HG03565 (cell line): ENCODE measurements around the gene PLCB2.

ENCODE experiments used
- ATAC-seq: cut with Tn5 transposase; IDR thresholded peaks from one replicate; pipeline ENCODE4 v1.9.1; 2021; ENCODE audit warnings: mild to moderate bottlenecking, moderate library complexity; ENCODE audit not compliant: unreplicated experiment

The PLCB2 gene

GRCh38 chr15:40253167-40253790 lies 54.5 kb downstream of the PLCB2 start:
- ATAC-seq, result no peak

GRCh38 chr15:40252438-40253166 lies 55.1 kb downstream of the PLCB2 start:
- no peak for ATAC-seq

DNA sequence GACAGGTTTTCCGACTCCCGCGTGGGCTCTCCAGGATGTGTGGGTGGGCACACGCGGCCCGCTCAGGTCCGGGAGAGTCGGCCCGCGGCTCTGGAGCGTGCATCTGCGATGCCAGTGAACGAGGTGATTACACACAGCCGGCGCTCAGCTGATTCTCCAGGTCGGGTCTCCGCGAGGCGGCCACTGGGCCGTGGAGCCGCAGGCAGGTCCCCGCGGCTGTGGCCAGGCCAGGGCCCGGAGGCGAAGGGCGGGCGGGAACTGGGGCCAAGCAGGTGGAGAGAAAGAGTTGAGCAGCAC lies 55.6 kb downstream of the PLCB2 start:
- ATAC-seq, result no peak

GRCh38 chr15:40251486-40252140 lies 56.1 kb downstream of the PLCB2 start:
- ATAC-seq, result no peak

GRCh38 chr15:40250771-40251483 lies 56.8 kb downstream of the PLCB2 start:
- no peak for ATAC-seq

DNA sequence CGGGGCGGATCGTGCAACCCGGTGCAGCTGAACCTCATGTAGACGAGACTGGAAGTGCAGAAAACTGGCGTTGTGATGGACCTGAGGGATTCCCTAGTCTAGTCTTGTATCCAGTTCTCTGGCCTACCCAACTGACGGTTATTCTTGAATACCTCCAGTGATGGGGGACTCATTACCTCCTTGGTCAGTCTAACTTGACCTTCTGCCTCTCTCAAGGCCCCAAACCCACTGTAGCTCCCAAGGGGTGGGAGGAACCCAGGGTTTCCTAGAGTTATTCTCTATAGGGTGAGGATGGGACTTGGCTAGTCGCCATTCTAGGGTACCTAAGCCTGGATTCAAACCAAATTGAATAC lies 57.5 kb downstream of the PLCB2 start:
- ATAC-seq, result no peak

- ATAC-seq, result no peak
These were observed 58.0 kb downstream of the PLCB2 start for GRCh38 chr15:40249477-40250303.

DNA sequence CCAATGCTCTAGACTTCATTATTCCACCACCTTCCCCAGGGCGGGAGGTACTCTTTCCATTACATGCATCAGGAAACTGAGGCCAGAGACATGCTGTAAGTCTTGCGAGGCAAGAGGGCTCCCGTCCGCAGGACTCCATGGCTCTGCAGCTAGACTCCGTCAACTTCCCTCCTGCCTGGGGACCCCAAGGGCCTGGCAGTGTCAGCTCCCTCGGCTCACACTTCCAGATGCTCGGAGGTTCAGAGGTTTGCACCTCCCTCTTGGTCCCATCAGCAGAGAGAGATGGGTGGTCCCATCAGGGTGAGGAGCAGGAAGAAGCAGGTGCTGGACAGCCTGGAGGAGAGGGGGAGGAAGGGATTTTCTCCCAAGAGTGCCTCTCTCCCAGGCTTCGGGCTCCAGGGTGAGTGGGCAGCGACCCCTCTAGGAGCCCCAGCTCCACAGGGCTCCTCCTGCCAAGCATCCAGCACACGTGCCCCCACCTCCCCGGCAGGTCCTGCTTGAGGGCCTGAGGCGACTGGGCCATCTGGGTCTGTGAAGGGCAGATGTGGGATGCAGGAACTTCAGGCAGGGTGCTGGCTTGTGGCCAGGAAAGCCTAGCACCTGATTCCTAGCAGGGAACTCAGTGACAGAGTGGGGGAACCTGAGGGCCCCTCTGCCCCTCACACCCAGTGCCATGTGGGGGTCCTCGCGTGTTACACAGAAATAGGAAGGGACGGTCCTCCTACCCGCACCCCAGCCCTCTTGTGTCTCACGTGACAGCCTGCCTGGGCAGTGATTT lies 59.5 kb downstream of the PLCB2 start:
- no peak for ATAC-seq

- no peak for ATAC-seq
These were observed 60.2 kb downstream of the PLCB2 start for GRCh38 chr15:40247406-40247971.

DNA sequence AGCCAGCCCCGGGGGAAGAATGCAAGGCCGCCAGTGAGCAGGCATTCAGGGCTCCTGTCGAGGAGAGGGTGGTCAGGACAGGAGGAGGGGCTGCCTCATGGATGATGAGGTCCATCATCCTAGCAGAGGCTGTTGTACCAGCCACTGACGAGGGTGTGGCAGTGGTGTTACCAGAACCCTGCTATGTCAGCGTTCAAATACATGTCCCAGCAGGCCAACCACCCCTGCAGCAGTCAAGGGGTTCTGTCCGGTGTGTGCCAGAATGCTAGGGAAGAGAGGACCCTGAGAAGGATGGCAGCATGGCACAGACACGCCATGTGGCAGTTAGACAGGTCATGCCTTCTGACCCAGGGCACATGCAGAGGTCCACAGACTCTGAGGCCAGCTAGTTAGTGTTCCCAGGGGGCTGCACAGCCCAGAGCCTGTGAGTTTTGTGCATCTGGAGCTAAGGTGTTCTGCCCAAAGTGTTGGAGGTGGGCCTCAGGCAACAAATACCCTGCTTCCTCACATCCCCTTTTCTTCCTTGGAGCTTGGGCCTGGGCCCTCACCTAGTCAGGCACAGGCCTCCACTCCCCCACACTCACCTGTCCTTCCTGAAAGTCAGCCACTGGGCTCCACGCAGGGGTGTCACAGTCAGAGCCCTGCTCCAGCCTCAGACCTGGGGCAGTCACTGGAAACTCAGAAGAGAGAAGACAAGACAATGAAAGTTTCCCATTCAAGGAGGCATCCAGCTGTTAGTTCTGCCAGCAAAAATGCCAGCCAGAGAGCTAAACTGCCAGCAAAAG lies 61.0 kb downstream of the PLCB2 start:
- ATAC-seq, result no peak

GRCh38 chr15:40245666-40246450 lies 61.9 kb downstream of the PLCB2 start:
- ATAC-seq, result no peak

DNA sequence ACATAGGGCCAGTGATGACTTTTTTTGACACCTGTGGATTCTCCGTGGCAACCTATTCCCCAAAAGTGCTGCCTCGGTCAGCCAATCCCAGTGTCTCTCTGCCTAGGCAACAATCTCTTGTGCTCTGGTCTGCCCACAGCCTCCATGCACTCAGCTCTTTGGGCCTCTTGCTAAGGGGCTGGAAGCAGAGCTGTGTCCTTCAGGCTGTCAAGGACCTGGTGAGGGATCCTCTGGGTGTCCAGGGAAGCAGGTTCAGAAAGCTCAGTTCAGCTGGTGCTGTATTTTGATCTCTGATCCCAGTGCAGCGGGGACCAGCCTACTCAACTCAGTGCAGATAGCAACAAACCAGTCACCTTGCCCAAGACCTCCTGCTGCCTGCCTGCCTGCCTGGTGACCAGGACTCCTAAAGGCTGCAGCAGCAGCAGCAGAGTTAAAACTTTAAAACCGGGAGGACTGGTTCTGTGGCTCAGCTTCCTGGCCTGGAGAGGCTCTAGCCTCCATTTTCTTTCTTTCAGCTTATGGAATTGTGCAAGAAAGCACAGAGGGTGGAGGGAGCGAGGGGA lies 62.7 kb downstream of the PLCB2 start:
- no peak for ATAC-seq

DNA sequence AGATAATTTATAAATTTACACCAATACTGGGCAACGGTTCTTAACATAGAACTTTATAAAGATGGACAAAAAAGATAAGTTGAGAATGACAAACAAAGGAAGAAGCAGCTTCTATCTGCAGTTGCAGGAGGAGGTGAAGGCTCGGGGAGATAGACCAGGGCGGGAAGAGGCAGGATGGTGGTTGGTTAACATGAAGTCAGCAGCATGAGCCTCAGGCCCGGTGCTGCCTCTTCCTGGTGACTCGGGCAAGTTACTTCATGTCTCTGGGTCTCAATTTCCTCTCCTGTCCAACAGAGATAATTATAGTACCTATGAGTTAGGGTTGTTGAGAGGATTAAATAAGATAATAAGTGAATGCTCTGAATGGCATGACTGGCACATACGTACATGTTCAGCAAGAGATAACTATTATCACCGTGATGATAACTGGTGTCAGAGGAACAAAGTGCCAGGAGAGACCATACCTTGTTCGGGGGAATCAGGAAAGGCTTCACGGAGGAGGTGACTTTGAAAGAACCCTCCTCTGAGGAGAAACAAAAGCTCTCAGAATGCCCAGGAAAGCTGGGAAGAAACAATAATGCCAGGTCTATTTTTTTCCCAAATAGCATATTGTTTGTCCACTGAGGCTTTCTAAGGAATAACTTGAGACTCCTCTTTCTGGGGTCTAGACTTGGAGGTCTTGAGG lies 64.5 kb downstream of the PLCB2 start:
- no peak for ATAC-seq

- no peak for ATAC-seq
These were observed 65.1 kb downstream of the PLCB2 start for GRCh38 chr15:40242601-40243000.

- ATAC-seq, result no peak
These were observed 65.5 kb downstream of the PLCB2 start for GRCh38 chr15:40242213-40242599.

DNA sequence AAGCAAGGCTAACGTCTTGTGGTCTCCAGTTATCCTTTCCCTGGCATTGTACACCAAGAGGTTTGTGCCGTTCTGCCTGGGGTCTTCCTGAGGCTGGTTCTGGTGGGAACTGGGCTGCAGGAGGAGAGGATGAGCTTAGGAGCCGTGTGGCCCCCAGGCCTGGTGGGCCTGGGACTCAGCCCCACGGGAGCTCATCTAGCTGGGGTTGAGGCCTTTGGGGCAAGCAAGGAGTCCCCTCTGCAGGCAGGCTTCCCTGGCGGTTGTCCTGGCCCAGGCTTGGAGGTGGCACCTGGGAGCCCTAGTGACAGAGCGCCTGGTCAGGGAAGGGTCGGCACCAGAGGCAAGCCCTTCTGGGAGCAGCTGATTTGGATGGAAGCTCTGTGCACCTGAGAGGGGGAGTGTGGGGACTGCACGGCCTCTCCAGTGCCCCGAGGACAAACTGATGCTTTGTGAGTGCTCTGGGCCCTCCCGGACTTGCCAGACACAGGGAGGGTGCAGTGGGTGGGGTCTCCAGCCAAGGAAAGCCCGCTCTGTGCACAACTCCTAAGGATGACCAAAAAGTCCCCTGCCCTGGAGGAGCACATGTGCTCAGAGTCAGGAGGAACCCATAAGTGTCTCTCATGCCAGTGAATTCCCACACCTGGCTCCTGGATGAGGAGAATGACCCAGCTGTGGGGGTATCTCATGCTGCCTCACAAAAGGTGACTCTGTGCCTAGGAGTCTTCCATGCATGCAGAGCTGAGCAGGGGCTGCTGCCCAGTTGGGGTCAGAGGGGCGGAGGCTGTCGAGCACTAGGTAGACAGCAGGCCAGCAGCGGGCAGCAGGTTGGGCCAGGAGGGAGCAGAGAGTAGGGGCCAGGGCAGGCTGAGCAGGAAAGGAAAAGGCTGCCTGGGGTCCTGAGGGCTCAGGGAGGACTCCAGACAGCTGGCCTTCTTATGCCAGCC lies 66.2 kb downstream of the PLCB2 start:
- no peak for ATAC-seq
